Transverse colon (tissue), 4 donors: ENCODE results near the gene ZDHHC7. TPM values are rescaled to one million over a fixed set of nuclear protein-coding genes. Genes with fewer than 3 reads are reported as not detected.

Experiments
- DNase-seq: peaks from one replicate; pipeline ENCODE4 v3.0.0-alpha.2; 2019
- H3K27ac ChIP-seq, 4 donors: fragments of 200-600 bp; sonication (generic); 2 replicates each; pipeline ENCODE4 v1.5.1; 2016 to 2018; ENCODE audit warnings: inconsistent platforms in 4 of 4
- H3K27me3 ChIP-seq: fragments of 200-600 bp; sonication (generic); 2 replicates; pipeline ENCODE4 v1.5.1; 2017; ENCODE audit warnings: inconsistent platforms
- H3K36me3 ChIP-seq, 4 donors: fragments of 200-600 bp; sonication (generic); 2 replicates each; pipeline ENCODE4 v1.5.1; 2017 to 2019; ENCODE audit warnings: inconsistent platforms in 4 of 4
- H3K4me1 ChIP-seq, 4 donors: fragments of 200-600 bp; sonication (generic); 2 replicates each; pipeline ENCODE4 v1.5.1; 2017 to 2020; ENCODE audit warnings: inconsistent platforms in 4 of 4
- H3K4me3 ChIP-seq, 4 donors: fragments of 200-600 bp; sonication (generic); 1 replicate in 1 of 4; 2 replicates in 3 of 4; pipeline versions ENCODE4 v1.5.1 to v1.6.1; 2017 to 2019; ENCODE audit warnings: inconsistent platforms in 4 of 4
- H3K9me3 ChIP-seq, 2 donors: fragments of 200-600 bp; sonication (generic); 2 replicates each; pipeline ENCODE4 v1.5.1; 2017 to 2019; ENCODE audit warnings: inconsistent platforms in 2 of 2
- POLR2A ChIP-seq: fragments of 450-650 bp; IDR thresholded peaks from one replicate; pipeline ENCODE4 v1.6.1; 2016; ENCODE audit warnings: antibody characterized with exemption, mild to moderate bottlenecking, moderate library complexity
- POLR2AphosphoS5 ChIP-seq, 3 donors: sonication (generic); formaldehyde crosslinking; IDR thresholded peaks; one replicate each; pipeline ENCODE4 v1.6.1; 2016; ENCODE audit warnings: antibody characterized with exemption in 3 of 3
- WGBS, 2 donors: methylation state at CpG; one replicate each; pipeline ENCODE4 v1.1.5; 2018; ENCODE audit warnings: low coverage in 1 of 2; 5-methylcytosine and 5-hydroxymethylcytosine counted together
- in situ Hi-C, 4 donors: fragments of 200-750 bp; cut with MboI; loops; one replicate each; pipeline versions ENCODE4 v1.15.0 to v1.15.1; 2017; ENCODE audit warnings: low sequenced_read_pairs in 3 of 4, low pct_ligation_motif_present in 1 of 4, low pct_unique_long_range_greater_than_20kb in 1 of 4
- intact Hi-C: fragments of 100-400 bp; cut with DNase I; formaldehyde crosslinking; loops from one replicate; pipeline ENCODE4 v1.15.1; 2023; ENCODE audit warnings: low total_unique reads
- total RNA-seq, 4 donors: library from RNA; depleted of rRNA; stranded (reverse); fragments of >200 nt; gene quantifications; one replicate each; pipeline ENCODE4 v1.1.0, GENCODE V29; 2016
- TF ChIP-seq, protein P1 (sequence below), 5 experiments: fragments of 200-600 bp in 3 of 5; fragments of 450-650 bp in 2 of 5; sonication (generic) in 3 of 5; IDR thresholded peaks; 1 replicate in 2 of 5; 2 replicates in 3 of 5; pipeline ENCODE4 v1.5.1; 2016 to 2017; ENCODE audit warnings: antibody characterized with exemption in 5 of 5, inconsistent platforms in 3 of 5, mild to moderate bottlenecking in 2 of 5, moderate library complexity in 1 of 5

Gene ZDHHC7
- total RNA-seq, 4 donors from 2014 or later: 100 to 940 (median 120) TPM

DNA sequence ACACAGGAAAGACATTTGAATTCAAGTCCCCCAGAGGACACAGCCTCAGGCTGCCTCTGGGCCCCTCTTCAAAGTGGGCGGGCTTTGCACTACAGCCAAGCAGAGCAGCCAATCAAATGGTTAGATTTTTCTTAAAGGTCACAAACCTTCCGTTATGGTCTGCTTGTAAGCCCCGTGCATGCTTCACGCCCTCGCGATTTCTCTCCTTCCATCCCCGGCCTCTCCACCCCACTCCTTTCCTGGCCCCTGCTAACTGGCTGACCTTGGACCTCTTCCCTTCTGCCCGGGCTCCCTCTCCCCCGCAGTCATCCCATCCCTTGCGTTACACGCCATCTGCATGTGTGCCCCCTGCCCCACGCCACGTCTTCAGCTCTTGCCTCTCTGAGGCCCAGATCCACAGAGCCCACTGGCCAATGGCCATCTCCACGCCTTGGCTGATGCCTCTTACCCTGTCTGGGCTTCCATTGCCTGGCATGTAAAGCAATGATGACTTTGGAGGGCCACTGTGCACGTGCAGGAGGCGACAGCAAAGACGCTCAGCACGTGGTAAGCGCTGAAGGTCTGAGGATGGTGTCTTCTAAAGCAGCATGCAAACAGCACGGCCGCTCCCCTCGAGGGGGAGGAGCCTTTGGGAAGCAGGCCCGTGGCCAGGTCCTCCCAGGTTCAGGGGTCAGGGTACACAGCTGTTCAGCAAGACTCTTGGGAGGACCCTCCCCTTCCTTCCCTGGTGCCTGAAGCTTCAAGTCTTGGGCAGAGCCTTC is 86.8 kb downstream of the ZDHHC7 start:
- no peak overlapping the region for H3K4me3 ChIP-seq
- H3K27ac ChIP-seq: peak overlapping the region in 2 of 4 donors; percentile 15 to 82
- intact Hi-C loops (no loop called here), in situ Hi-C loops (no loop called here)
- DNase-seq: no peak
- 60 to 79% methylated on average over 10 to 17 of the region's 23 CpGs for WGBS, 2 donors
- H3K9me3 ChIP-seq: no peaks in the 10 kb centered on the region
- H3K36me3 ChIP-seq: no peaks in the 10 kb centered on the region
- TF ChIP-seq, protein P1, sequence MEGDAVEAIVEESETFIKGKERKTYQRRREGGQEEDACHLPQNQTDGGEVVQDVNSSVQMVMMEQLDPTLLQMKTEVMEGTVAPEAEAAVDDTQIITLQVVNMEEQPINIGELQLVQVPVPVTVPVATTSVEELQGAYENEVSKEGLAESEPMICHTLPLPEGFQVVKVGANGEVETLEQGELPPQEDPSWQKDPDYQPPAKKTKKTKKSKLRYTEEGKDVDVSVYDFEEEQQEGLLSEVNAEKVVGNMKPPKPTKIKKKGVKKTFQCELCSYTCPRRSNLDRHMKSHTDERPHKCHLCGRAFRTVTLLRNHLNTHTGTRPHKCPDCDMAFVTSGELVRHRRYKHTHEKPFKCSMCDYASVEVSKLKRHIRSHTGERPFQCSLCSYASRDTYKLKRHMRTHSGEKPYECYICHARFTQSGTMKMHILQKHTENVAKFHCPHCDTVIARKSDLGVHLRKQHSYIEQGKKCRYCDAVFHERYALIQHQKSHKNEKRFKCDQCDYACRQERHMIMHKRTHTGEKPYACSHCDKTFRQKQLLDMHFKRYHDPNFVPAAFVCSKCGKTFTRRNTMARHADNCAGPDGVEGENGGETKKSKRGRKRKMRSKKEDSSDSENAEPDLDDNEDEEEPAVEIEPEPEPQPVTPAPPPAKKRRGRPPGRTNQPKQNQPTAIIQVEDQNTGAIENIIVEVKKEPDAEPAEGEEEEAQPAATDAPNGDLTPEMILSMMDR (IDR thresholded peaks at IDR 0.05): no peak
- no peak for TF ChIP-seq POLR2AphosphoS5 (IDR thresholded peaks at IDR 0.05)
- no peak for TF ChIP-seq POLR2A
- H3K27me3 ChIP-seq: no peaks in the 10 kb centered on the region
- H3K4me1 ChIP-seq: peaks cover 3 to 38% (median 17%) of the 10 kb centered on the region in 4 donors

Other genes with a start within 250 kb of the ZDHHC7 start
- gene CRISPLD2, start 191.6 kb downstream of the ZDHHC7 start, total RNA-seq: 100 to 1,000 TPM in 1 of 4 donors, 10 to 100 TPM in 3; 53.4 to 326 (median 71.0) TPM
- gene KIAA0513, start 16.3 kb upstream of the ZDHHC7 start, total RNA-seq: 10 to 100 TPM; 18.5 to 41.3 (median 34.5) TPM
- gene CIBAR2, start 100.9 kb upstream of the ZDHHC7 start, total RNA-seq: under 1 TPM in 1 of 4 donors, not detected in 3; 0.79 TPM